Nucleus accumbens (tissue), 56 donors: ENCODE results near the gene DYNLL1.
"Not testable (repeated sequence)": the region's sequence is repeated elsewhere in the genome, so short reads cannot be mapped to it uniquely, and the experiment has no call there.

Experiments
- DNase-seq, 56 donors: peaks; one replicate each; lab custom pipeline; 2025; lab: John Stamatoyannopoulos, UW

The DYNLL1 gene

GRCh38 chr12:120500581-120500980 is 4.7 kb downstream of the DYNLL1 start:
- no peak for DNase-seq

GRCh38 chr12:120504587-120504986 is 8.7 kb downstream of the DYNLL1 start:
- no peak for DNase-seq

GRCh38 chr12:120508537-120508936 is 12.6 kb downstream of the DYNLL1 start:
- no peak for DNase-seq

- DNase-seq, result peak in 50 of 56 donors; percentile 7 to 79 (median 40)
Measured at GRCh38 chr12:120514002-120514401, 18.1 kb downstream of the DYNLL1 start.

GRCh38 chr12:120515496-120515895 is 19.6 kb downstream of the DYNLL1 start:
- DNase-seq, result peak in 22 of 56 donors; percentile 3 to 48 (median 18)

- not testable (repeated sequence) for DNase-seq
Measured at GRCh38 chr12:120519324-120519723, 23.4 kb downstream of the DYNLL1 start.

DNA sequence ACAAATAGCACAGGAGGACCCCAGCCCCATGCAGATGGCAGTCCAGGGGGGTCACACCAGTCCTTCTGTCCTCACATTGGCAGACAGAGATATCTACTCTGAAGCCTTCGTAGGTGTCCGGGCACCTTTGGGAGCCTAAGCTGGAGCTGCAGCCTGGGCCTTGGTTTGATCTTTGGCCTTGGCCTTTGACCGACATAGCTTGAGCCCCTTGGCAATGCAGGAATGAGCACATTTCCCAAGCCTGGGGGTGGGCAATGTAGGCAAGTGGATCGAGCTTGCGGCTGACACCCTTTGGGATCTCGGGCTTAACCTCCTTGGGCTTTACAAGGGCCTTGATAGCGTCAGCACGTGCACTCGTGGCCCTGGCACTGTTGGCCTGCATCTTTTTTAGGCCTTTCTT is 26.7 kb downstream of the DYNLL1 start:
- no peak for DNase-seq

GRCh38 chr12:120528861-120529525 is 33.1 kb downstream of the DYNLL1 start, which contains the start of gene COQ5:
COQ5 (minus strand) TSS chr12:120529158; CDS start chr12:120529141, 17 bp downstream.
- peak in 55 of 56 donors; percentile 46 to 96 (median 86) for DNase-seq

DNA sequence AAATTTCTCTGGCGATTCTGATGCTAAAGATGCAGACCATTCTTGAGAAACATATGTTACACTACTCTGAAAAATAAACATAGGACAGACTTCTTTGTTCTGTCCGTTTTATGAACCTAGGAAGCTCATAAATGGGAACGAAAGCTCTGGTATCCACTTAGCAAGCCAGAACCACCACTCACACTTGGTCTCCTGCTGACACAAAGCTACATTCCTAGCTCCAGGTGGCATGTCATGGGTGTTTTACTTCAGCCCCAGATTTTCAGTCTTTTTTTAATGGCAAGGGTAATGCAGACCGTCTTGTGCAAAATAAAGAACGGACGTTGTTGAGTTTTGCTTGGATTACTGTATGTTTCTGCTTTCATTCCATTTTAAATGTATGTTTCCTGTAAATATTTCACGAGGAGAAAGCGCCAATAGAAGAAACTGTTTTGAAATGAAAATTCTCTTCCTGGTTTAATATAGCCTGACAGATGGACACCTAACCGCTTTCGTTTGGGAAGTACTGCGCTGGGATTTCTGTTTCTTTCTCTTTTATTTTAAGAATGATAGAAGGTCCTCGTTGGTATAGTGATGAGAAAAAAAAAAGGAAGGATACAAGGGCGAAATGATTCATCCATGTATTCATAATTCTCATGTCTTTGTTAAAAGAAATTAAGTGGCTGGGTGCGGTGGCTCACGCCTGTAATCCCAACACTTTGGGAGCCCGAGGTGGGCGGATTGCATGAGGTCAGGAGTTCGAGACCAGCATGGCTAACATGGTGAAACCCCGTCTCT is 33.9 kb downstream of the DYNLL1 start:
- DNase-seq, result peak in 6 of 56 donors; percentile 1 to 34 (median 4)

DNA sequence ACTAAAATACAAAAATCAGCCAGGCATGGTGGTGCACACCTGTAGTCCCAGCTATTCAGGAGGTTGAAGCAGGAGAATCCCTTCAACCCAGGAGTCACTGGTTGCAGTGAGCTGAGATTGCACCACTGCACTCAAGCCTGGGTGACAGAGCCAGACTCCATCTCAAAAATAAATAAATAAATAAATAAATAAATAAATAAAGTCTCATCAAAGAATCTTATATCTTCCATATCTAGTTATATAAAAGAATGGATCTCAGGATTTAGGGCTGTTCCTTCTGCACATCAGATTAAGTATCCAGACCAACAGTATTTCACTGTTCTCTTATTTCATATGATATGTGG is 34.5 kb downstream of the DYNLL1 start:
- DNase-seq, result not testable (repeated sequence)

DNA sequence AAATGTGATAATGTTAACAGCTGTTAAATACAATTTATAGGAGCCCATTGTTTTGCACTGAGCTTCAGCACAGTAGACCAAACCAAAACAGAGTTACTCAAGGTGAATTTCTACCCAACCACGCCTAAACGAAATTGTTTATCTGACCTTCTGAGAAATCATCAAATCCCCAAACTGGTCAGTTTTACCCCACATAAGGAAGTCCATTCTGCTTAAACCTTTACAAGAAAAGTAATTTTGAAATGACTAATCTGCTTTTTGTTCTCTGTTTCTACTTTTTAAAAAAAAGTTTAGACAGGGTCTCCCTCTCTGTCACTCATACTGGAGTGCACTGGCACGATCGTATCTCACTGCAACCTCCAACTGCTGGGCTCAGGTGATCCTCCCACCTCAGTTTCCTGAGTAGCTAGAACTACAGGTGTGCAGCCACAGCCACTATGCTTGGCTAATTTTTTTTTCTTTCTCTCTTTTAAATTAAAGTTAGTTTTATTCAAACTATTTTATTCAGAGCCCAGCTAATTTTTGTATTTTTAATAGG is 36.9 kb downstream of the DYNLL1 start:
- DNase-seq, result no peak

- peak in 55 of 56 donors; percentile 6 to 83 (median 65) for DNase-seq
Measured at GRCh38 chr12:120534203-120534702, 38.3 kb downstream of the DYNLL1 start, which contains the start of gene RNF10. RNF10 (plus strand) TSS chr12:120534356; CDS start chr12:120534812, 456 bp downstream.

- DNase-seq, result peak in 22 of 56 donors; percentile 16 to 59 (median 36)
Measured at GRCh38 chr12:120534703-120535655, 39.1 kb downstream of the DYNLL1 start.

DNA sequence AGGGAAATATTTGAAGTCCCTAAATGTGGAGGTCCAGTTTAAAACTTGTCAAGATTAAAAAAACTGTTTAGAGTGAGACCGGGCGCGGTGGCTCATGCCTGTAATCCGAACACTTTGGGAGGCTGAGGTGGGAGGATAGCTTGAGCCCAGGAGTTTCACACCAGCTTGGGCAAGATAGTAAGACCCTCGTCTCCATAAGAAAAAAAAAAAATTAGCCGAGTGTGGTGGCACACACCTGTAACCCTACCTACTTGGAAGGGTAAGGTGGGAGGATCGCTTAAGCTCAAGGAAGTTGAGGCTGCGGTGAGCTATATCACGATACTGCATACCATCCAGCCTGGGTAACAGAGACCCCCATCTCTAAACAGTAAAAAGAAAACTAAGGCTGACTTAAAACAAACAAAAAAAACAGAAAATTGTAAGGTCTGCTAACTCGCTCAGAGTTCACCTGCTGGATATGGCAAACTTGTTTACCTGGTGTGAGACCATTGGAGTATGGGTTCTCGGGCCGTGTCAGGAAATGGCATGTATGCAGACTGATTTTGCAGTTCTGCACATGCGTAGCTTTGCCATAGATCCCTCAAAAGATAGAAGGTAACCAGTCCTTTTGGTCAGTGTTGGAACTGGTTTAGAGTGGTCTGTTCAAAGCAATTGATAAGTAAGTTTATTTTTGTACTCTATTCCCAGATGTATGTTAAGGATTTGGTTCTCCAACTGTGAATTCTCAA is 40.3 kb downstream of the DYNLL1 start:
- no peak for DNase-seq

DNA sequence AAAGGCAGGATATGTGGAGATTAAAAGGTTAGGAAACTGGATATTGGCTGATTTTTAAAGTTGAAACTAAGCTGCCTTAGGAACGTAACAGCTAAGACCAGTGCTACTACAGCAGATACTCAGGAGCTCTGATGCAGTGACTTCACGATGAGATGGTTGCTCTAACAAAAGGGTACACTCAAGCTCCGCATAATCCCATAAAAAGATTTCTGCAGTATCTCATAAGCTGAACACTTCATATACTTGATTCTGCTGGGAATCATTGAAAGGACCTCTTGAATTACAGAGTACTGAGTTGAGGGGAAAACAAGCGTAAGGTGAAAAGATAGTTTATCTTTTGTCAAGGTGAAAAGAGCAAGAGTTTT is 41.9 kb downstream of the DYNLL1 start:
- no peak for DNase-seq

GRCh38 chr12:120538281-120539156 is 42.6 kb downstream of the DYNLL1 start:
- DNase-seq, result peak in 5 of 56 donors; percentile 2 to 5 (median 4)

GRCh38 chr12:120539303-120539702 is 43.4 kb downstream of the DYNLL1 start:
- DNase-seq, result no peak

DNA sequence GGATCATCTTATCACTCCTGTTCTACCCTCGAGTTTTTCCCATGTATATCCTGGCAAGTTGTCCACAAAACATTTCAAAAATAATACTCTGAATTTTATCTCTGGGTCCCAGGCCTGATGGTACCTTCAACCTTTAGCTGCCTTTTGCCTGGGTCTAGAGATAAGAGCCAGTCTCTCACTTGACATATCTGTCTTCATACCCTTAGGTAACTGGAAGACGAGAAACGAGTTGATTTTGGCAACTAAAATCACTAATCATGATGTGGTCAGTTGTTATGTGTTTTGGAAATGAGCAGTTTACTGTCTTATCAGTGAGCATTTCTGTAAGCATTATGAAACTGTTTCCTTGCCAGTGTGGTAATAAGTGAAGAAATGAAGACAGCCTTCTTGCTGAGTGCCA is 44.5 kb downstream of the DYNLL1 start:
- DNase-seq, result no peak
